Measurements from ENCODE around the gene MSRB3. TPM values are rescaled to one million over a fixed set of nuclear protein-coding genes. Genes with fewer than 3 reads are reported as not detected.

Gene MSRB3
- total RNA-seq, 1 donor from 2014 or later: 52.5 TPM

- no peaks in the 10 kb centered on the region for H3K36me3 ChIP-seq
- H3K9me3 ChIP-seq: no peaks in the 10 kb centered on the region
- no peak overlapping the region for H3K27ac ChIP-seq
- DNase-seq (ENCODE audit: extremely low spot score in 2 of 2): no peak
- intact Hi-C loops (cut with DNase I): no loop called here
- H3K27me3 ChIP-seq: no peaks in the 10 kb centered on the region
- H3K4me1 ChIP-seq: no peaks in the 10 kb centered on the region
- H3K4me3 ChIP-seq: no peak overlapping the region
- TF ChIP-seq POLR2AphosphoS5 (IDR thresholded peaks at IDR 0.05; ENCODE audit: insufficient read depth in 1 of 2, low read depth in 1 of 2) (no peak), POLR2A (IDR thresholded peaks at IDR 0.05) (no peak)
- TF ChIP-seq, protein P1, sequence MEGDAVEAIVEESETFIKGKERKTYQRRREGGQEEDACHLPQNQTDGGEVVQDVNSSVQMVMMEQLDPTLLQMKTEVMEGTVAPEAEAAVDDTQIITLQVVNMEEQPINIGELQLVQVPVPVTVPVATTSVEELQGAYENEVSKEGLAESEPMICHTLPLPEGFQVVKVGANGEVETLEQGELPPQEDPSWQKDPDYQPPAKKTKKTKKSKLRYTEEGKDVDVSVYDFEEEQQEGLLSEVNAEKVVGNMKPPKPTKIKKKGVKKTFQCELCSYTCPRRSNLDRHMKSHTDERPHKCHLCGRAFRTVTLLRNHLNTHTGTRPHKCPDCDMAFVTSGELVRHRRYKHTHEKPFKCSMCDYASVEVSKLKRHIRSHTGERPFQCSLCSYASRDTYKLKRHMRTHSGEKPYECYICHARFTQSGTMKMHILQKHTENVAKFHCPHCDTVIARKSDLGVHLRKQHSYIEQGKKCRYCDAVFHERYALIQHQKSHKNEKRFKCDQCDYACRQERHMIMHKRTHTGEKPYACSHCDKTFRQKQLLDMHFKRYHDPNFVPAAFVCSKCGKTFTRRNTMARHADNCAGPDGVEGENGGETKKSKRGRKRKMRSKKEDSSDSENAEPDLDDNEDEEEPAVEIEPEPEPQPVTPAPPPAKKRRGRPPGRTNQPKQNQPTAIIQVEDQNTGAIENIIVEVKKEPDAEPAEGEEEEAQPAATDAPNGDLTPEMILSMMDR (IDR thresholded peaks at IDR 0.05): no peak
These were observed 182.5 kb downstream of the MSRB3 start for GRCh38 chr12:65461017-65461416.

DNA sequence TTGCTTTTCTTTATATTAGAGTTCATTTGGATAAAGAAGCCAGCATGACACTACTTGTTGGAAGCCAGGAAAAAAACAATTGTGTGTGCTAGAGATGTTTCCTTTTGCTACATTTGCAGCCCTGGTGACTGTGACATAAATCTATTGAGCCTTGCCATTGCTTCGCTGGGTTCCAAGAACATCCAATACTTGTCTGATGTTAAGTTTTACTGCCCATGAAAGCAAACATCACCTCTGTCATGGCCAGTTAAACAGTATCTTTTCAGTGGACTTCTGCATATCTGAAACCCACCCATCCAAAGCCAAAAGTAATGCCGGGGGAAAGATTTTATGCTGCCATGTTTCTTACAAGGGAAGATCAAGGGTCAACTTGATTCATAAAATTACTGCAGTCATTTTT, 184.0 kb downstream of the MSRB3 start:
- Histone ChIP-seq H3K9me3 (no peaks in the 10 kb centered on the region), H3K27me3 (no peaks in the 10 kb centered on the region), H3K4me3 (no peak overlapping the region), H3K36me3 (no peaks in the 10 kb centered on the region), H3K27ac (no peak overlapping the region), H3K4me1 (no peaks in the 10 kb centered on the region)
- intact Hi-C loops (cut with DNase I): no loop called here
- TF ChIP-seq, protein P1 (IDR thresholded peaks at IDR 0.05): no peak
- TF ChIP-seq POLR2AphosphoS5 (IDR thresholded peaks at IDR 0.05; ENCODE audit: insufficient read depth in 1 of 2, low read depth in 1 of 2): no peak
- no peak for TF ChIP-seq POLR2A (IDR thresholded peaks at IDR 0.05)
- DNase-seq (ENCODE audit: extremely low spot score in 2 of 2): no peak

DNA sequence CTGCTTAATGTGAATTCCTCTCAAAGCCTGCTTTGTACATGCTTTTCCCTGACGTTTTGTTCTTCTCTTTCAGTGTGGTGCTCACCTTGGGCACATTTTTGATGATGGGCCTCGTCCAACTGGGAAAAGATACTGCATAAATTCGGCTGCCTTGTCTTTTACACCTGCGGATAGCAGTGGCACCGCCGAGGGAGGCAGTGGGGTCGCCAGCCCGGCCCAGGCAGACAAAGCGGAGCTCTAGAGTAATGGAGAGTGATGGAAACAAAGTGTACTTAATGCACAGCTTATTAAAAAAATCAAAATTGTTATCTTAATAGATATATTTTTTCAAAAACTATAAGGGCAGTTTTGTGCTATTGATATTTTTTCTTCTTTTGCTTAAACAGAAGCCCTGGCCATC, 184.6 kb downstream of the MSRB3 start:
- Histone ChIP-seq H3K27ac (no peak overlapping the region), H3K27me3 (no peaks in the 10 kb centered on the region), H3K4me3 (no peak overlapping the region), H3K4me1 (no peaks in the 10 kb centered on the region), H3K9me3 (no peaks in the 10 kb centered on the region), H3K36me3 (no peaks in the 10 kb centered on the region)
- no peak for DNase-seq (ENCODE audit: extremely low spot score in 2 of 2)
- TF ChIP-seq POLR2A (IDR thresholded peaks at IDR 0.05): no peak
- TF ChIP-seq, protein P1 (IDR thresholded peaks at IDR 0.05): no peak
- intact Hi-C loops (cut with DNase I): no loop called here

- H3K27ac ChIP-seq: no peak overlapping the region
- H3K9me3 ChIP-seq: no peaks in the 10 kb centered on the region
- no peak for DNase-seq (ENCODE audit: extremely low spot score in 2 of 2)
- no peaks in the 10 kb centered on the region for H3K4me1 ChIP-seq
- intact Hi-C loops (cut with DNase I): no loop called here
- TF ChIP-seq, protein P1 (IDR thresholded peaks at IDR 0.05): no peak
- TF ChIP-seq POLR2AphosphoS5 (IDR thresholded peaks at IDR 0.05; ENCODE audit: insufficient read depth in 1 of 2, low read depth in 1 of 2) (no peak), POLR2A (IDR thresholded peaks at IDR 0.05) (no peak)
- H3K36me3 ChIP-seq: no peaks in the 10 kb centered on the region
- H3K27me3 ChIP-seq: no peaks in the 10 kb centered on the region
- no peak overlapping the region for H3K4me3 ChIP-seq
These were observed 185.1 kb downstream of the MSRB3 start for GRCh38 chr12:65463611-65464010.

DNA sequence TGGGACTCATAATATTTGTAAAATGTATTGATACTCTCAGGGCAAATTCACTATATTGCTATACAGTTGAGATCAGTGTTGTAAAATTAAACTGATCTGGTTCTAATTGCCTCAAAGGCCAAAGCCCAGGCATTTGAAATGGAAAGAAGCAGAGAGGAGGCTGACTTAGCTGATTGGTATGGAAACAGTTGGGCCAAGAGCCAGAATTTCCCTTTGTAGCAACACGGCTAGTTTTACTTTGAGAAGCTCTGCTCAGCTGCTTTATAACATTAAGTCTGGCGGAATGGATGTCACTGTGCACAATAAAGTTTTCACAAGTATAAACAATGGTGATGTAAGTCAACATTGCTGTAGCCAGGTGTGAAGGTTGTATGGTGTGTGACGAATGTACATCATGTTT, 186.4 kb downstream of the MSRB3 start:
- no peak overlapping the region for H3K4me3 ChIP-seq
- TF ChIP-seq POLR2AphosphoS5 (IDR thresholded peaks at IDR 0.05; ENCODE audit: insufficient read depth in 1 of 2, low read depth in 1 of 2): no peak
- TF ChIP-seq POLR2A (IDR thresholded peaks at IDR 0.05): no peak
- TF ChIP-seq, protein P1 (IDR thresholded peaks at IDR 0.05): no peak
- no peak overlapping the region for H3K27ac ChIP-seq
- no peak for DNase-seq (ENCODE audit: extremely low spot score in 2 of 2)
- no peaks in the 10 kb centered on the region for H3K27me3 ChIP-seq
- H3K9me3 ChIP-seq: no peaks in the 10 kb centered on the region
- no peaks in the 10 kb centered on the region for H3K36me3 ChIP-seq
- no peaks in the 10 kb centered on the region for H3K4me1 ChIP-seq
- intact Hi-C loops (cut with DNase I): no loop called here
